ENCODE data around the gene UBP1.

DNA sequence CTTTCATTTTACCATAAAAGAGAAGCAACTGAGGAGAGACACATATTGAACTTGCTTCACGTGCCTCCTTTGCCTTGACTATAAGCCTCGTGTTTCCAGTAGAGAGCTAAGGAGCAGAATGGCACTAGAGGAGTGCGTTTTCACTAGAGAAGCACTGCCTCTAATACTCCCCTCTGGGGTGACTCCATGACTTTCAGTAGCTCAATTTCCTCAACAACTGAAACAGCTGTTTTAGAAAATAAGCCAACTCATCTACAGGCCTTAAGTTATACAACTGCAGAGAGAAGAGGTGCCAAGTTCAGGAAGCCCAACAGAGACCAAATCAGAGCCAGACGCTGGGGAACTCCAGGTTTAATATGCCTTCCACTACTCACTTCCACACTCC, 1.9 kb downstream of the UBP1 start:
- TF ChIP-seq, protein P1, sequence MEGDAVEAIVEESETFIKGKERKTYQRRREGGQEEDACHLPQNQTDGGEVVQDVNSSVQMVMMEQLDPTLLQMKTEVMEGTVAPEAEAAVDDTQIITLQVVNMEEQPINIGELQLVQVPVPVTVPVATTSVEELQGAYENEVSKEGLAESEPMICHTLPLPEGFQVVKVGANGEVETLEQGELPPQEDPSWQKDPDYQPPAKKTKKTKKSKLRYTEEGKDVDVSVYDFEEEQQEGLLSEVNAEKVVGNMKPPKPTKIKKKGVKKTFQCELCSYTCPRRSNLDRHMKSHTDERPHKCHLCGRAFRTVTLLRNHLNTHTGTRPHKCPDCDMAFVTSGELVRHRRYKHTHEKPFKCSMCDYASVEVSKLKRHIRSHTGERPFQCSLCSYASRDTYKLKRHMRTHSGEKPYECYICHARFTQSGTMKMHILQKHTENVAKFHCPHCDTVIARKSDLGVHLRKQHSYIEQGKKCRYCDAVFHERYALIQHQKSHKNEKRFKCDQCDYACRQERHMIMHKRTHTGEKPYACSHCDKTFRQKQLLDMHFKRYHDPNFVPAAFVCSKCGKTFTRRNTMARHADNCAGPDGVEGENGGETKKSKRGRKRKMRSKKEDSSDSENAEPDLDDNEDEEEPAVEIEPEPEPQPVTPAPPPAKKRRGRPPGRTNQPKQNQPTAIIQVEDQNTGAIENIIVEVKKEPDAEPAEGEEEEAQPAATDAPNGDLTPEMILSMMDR (optimal IDR thresholded peaks at IDR 0.05 in 1 of 3, IDR thresholded peaks at IDR 0.05 in 1 of 3, conservative IDR thresholded peaks at IDR 0.05 in 1 of 3; ENCODE audit: extremely low read depth in 1 of 3, insufficient read depth in 2 of 3, low read length in 3 of 3): no peak
- no peak for TF ChIP-seq EZH2 (IDR thresholded peaks at IDR 0.05; ENCODE audit: low read length)
